ENCODE measurements around the gene REC114.

- TF ChIP-seq ZBTB33 (CRISPR knock-in tag; IDR thresholded peaks at IDR 0.05) = no peak
- no peak for TF ChIP-seq E2F6 (IDR thresholded peaks at IDR 0.05; ENCODE audit: borderline replicate concordance in 1 of 2, extremely low read depth in 1 of 2, insufficient read depth in 1 of 2, insufficient read length in 1 of 2, low read depth in 1 of 2, low read length in 1 of 2, poor library complexity in 1 of 2, severe bottlenecking in 1 of 2)
Observed at GRCh38 chr15:73607843-73608242, 164.9 kb downstream of the REC114 start.

Data from K562 (cell line).